Muscle layer of duodenum (tissue), 2 donors: ENCODE measurements around the gene NUDC.
"Not testable (repeated sequence)": the region's sequence is repeated elsewhere in the genome, so short reads cannot be mapped to it uniquely, and the experiment has no call there.

Experiments
- H3K27ac ChIP-seq: one replicate; pipeline ENCODE4 v1.7.0; 2013; ENCODE audit warnings: mild to moderate bottlenecking, low read length
- H3K27me3 ChIP-seq: one replicate; pipeline ENCODE4 v1.7.0; 2013; ENCODE audit warnings: low read depth, mild to moderate bottlenecking, control low read depth, low read length
- H3K36me3 ChIP-seq, 2 donors: one replicate each; pipeline ENCODE4 v1.7.0; 2013; ENCODE audit warnings: low read length in 2 of 2, control low read depth in 1 of 2, mild to moderate bottlenecking in 1 of 2; ENCODE audit not compliant: insufficient read depth in 2 of 2, control insufficient read depth in 1 of 2
- H3K4me1 ChIP-seq, 2 donors: one replicate each; pipeline ENCODE4 v1.7.0; 2013; ENCODE audit warnings: low read length in 2 of 2, mild to moderate bottlenecking in 2 of 2, control low read depth in 1 of 2, moderate library complexity in 1 of 2; ENCODE audit not compliant: insufficient read depth in 2 of 2, control insufficient read depth in 1 of 2
- H3K4me3 ChIP-seq, 2 donors: one replicate each; pipeline ENCODE4 v1.7.0; 2013; ENCODE audit warnings: low read length in 2 of 2, low read depth in 1 of 2, mild to moderate bottlenecking in 1 of 2
- H3K9me3 ChIP-seq, 2 donors: one replicate each; pipeline ENCODE4 v1.7.0; 2013; ENCODE audit warnings: low read length in 2 of 2, control low read depth in 1 of 2, mild to moderate bottlenecking in 1 of 2; ENCODE audit not compliant: control insufficient read depth in 1 of 2
- donor health status: healthy.

Gene NUDC

GRCh38 chr1:26921540-26922430 lies at the start of gene NUDC:
NUDC (plus strand) TSS chr1:26921743; CDS start chr1:26921849, 106 bp downstream.
- Histone ChIP-seq H3K36me3 (peaks cover 13 to 17% of the 10 kb centered on the region in 2 donors), H3K4me1 (peaks cover 9 to 20% of the 10 kb centered on the region in 2 donors), H3K27me3 (no peaks in the 10 kb centered on the region), H3K4me3 (peak within 1 kb of the TSS; percentile 87 to 95), H3K27ac (peak within 1 kb of the TSS; percentile 85), H3K9me3 (no peaks in the 10 kb centered on the region)

GRCh38 chr1:26873097-26873496 lies 48.4 kb upstream of the NUDC start:
- not testable (repeated sequence) for H3K27ac ChIP-seq, H3K4me3 ChIP-seq, H3K4me1 ChIP-seq, H3K9me3 ChIP-seq, H3K27me3 ChIP-seq
- H3K36me3 ChIP-seq = peaks cover 12 to 18% of the 10 kb centered on the region in 2 donors

GRCh38 chr1:26874896-26875295 lies 46.6 kb upstream of the NUDC start:
- no peaks in the 10 kb centered on the region for H3K4me1 ChIP-seq
- H3K4me3 ChIP-seq = no peak overlapping the region
- peaks cover 29 to 30% of the 10 kb centered on the region in 2 donors for H3K36me3 ChIP-seq
- no peak overlapping the region for H3K27ac ChIP-seq
- no peaks in the 10 kb centered on the region for H3K9me3 ChIP-seq
- no peaks in the 10 kb centered on the region for H3K27me3 ChIP-seq

GRCh38 chr1:26877326-26877725 lies 44.2 kb upstream of the NUDC start:
- Histone ChIP-seq H3K27ac (no peak overlapping the region), H3K4me1 (no peaks in the 10 kb centered on the region), H3K4me3 (no peak overlapping the region), H3K9me3 (no peaks in the 10 kb centered on the region), H3K36me3 (peaks cover 33 to 54% of the 10 kb centered on the region in 2 donors), H3K27me3 (no peaks in the 10 kb centered on the region)

DNA sequence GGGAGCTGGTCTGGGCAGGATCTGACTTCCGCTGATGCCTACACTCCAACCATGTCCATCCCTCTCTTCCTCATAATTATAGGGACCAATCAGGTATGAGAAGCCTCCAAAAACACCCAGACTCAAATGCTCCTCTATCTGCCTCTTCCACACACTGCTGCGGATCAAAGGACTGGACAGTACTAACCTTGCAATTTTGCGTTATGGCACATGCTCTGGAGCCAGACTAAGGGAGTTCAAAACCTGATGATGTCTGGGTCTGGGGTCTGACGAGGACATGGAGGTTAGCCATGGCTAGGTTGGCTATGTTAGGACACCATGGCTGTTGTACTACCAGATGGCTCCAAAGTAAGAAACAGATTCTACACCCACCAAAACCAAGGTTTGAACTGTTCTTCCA lies 41.8 kb upstream of the NUDC start:
- Histone ChIP-seq H3K27ac (no peak overlapping the region), H3K4me3 (no peak overlapping the region), H3K36me3 (peaks cover 53 to 79% of the 10 kb centered on the region in 2 donors), H3K9me3 (no peaks in the 10 kb centered on the region), H3K27me3 (no peaks in the 10 kb centered on the region), H3K4me1 (no peaks in the 10 kb centered on the region)

- H3K27me3 ChIP-seq, H3K4me3 ChIP-seq, H3K4me1 ChIP-seq, H3K9me3 ChIP-seq, H3K27ac ChIP-seq: not testable (repeated sequence)
- peaks cover 55 to 92% of the 10 kb centered on the region in 2 donors for H3K36me3 ChIP-seq
Measured at GRCh38 chr1:26881611-26882010, 39.9 kb upstream of the NUDC start.

- Histone ChIP-seq H3K27ac (no peak overlapping the region), H3K27me3 (no peaks in the 10 kb centered on the region), H3K9me3 (no peaks in the 10 kb centered on the region), H3K4me3 (no peak overlapping the region), H3K36me3 (peaks cover 53 to 95% of the 10 kb centered on the region in 2 donors), H3K4me1 (no peaks in the 10 kb centered on the region)
Measured at GRCh38 chr1:26882696-26883463, 38.7 kb upstream of the NUDC start.

DNA sequence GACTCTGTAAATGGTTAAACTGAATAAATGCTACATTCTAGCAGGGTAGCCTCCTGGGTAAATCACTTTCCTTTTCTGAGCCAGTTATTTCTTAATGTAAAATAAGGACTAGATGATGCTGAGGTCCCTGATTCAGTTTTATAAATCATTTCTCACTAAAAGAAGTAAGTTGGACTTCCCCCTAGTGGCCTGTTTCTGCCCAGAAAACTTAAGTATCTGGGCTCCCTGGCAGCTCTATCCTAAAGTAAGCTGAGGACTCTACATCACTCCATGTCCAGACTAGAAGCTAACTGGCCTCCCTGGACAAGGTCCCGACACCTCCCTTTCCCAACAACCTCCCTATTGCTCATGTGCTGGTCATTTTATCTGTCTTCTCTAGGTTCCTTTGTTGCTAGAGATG lies 34.4 kb upstream of the NUDC start:
- Histone ChIP-seq H3K4me1 (peaks cover 12 to 19% of the 10 kb centered on the region in 2 donors), H3K27ac (no peak overlapping the region), H3K27me3 (no peaks in the 10 kb centered on the region), H3K36me3 (peaks cover 50 to 68% of the 10 kb centered on the region in 2 donors), H3K9me3 (no peaks in the 10 kb centered on the region), H3K4me3 (no peak overlapping the region)

GRCh38 chr1:26888231-26888630 lies 33.3 kb upstream of the NUDC start:
- H3K4me1 ChIP-seq = peaks cover 12 to 19% of the 10 kb centered on the region in 2 donors
- no peaks in the 10 kb centered on the region for H3K9me3 ChIP-seq
- peaks cover 48 to 68% of the 10 kb centered on the region in 2 donors for H3K36me3 ChIP-seq
- H3K27ac ChIP-seq = no peak overlapping the region
- no peaks in the 10 kb centered on the region for H3K27me3 ChIP-seq
- H3K4me3 ChIP-seq = no peak overlapping the region

DNA sequence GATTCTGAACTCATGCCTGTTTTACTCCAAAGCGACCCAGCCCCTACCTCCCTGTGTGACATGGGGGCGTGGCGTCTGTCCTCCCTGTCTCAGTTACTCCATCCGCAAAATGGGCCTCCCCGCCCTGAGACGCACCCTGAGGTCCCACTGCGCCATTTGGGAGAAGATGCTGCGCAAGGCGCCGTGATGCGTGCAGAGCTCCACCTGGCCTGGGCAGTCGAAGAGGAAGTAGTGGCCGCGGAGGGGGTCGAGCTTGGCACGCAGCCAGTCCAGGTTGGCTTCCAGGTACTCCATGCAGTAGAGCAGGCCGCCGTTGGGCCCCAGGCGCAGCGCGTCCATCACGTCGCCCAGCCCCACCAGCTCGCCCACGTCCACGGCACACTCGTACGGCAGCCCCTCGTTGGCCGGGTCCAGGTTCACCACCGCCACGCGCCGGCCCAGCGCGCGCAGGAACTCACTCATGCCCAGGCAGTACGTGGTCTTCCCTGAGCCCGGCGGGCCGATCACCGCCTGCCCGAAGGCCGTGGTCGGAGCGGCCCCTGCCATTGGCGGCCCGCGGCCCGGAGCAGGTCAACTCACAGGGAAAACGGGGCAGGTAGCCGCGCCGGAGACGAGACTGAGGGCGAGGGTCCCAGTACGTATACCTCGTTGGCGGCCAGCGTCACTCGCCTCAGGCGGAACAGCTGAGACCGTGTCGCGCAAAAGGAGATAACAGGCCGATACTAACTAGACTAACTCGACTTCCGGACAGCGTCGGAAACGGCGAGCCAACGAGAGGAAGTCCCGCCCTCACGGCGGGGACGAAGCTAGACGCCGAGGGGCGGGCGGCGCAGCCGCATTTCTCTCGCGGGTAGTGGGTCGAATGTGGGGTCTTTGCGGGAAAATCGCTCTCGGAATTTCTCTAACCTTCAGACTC lies 31.7 kb upstream of the NUDC start, which contains the start of gene GPN2:
TSS of gene GPN2 (minus strand) at position 733 of the 916 bp plus-strand sequence. CDS start at position 546, 187 bp downstream.
- Histone ChIP-seq H3K4me1 (peaks cover 12 to 19% of the 10 kb centered on the region in 2 donors), H3K36me3 (peaks cover 42 to 68% of the 10 kb centered on the region in 2 donors), H3K4me3 (peak within 1 kb of the TSS; percentile 84 to 97), H3K27me3 (no peaks in the 10 kb centered on the region), H3K9me3 (no peaks in the 10 kb centered on the region), H3K27ac (peak within 1 kb of the TSS; percentile 92)
